GM19468 (cell line): Measurements from ENCODE around the gene FRK.
"Not testable (repeated sequence)": the region's sequence is repeated elsewhere in the genome, so short reads cannot be mapped to it uniquely, and the experiment has no call there.

Source experiments
- ATAC-seq: cut with Tn5 transposase; IDR thresholded peaks from one replicate; pipeline ENCODE4 v1.9.1; 2021; ENCODE audit warnings: mild to moderate bottlenecking, moderate library complexity, moderate number of reproducible peaks; ENCODE audit not compliant: unreplicated experiment; ENCODE audit errors: extremely low read depth

FRK gene

GRCh38 chr6:116060572-116061283 is at the start of gene FRK:
TSS of gene FRK (minus strand) at chr6:116060891. CDS start at chr6:116060311, 580 bp downstream.
- ATAC-seq: no peak

- no peak for ATAC-seq
Measured at GRCh38 chr6:116108836-116109235, 48.1 kb upstream of the FRK start.

GRCh38 chr6:116106146-116106545 is 45.5 kb upstream of the FRK start:
- ATAC-seq: no peak

GRCh38 chr6:116105247-116105646 is 44.6 kb upstream of the FRK start:
- ATAC-seq: no peak

- ATAC-seq: no peak
Measured at GRCh38 chr6:116104636-116105035, 43.9 kb upstream of the FRK start.

- no peak for ATAC-seq
Measured at GRCh38 chr6:116102873-116103272, 42.2 kb upstream of the FRK start.

- ATAC-seq: no peak
Measured at GRCh38 chr6:116101790-116102189, 41.1 kb upstream of the FRK start.

GRCh38 chr6:116101302-116101718 is 40.6 kb upstream of the FRK start:
- no peak for ATAC-seq

- ATAC-seq: peak; percentile 90
Measured at GRCh38 chr6:116100419-116101301, 40.0 kb upstream of the FRK start, which contains the start of gene NT5DC1. TSS of gene NT5DC1 (plus strand) at chr6:116100853. CDS start at chr6:116100931, 78 bp downstream.

- no peak for ATAC-seq
Measured at GRCh38 chr6:116099036-116099435, 38.3 kb upstream of the FRK start.

GRCh38 chr6:116096979-116097816 is 36.5 kb upstream of the FRK start:
- ATAC-seq: no peak

GRCh38 chr6:116096048-116096759 is 35.5 kb upstream of the FRK start:
- ATAC-seq: not testable (repeated sequence)

GRCh38 chr6:116094041-116094440 is 33.4 kb upstream of the FRK start:
- ATAC-seq: no peak

GRCh38 chr6:116090251-116090650 is 29.6 kb upstream of the FRK start:
- ATAC-seq: peak; percentile 66

GRCh38 chr6:116088946-116089345 is 28.3 kb upstream of the FRK start:
- no peak for ATAC-seq

- ATAC-seq: peak; percentile 96
Measured at GRCh38 chr6:116087437-116088027, 26.8 kb upstream of the FRK start.

- no peak for ATAC-seq
Measured at GRCh38 chr6:116084284-116084683, 23.6 kb upstream of the FRK start.

- ATAC-seq: no peak
Measured at GRCh38 chr6:116083052-116083451, 22.4 kb upstream of the FRK start.

GRCh38 chr6:116078945-116079344 is 18.3 kb upstream of the FRK start:
- no peak for ATAC-seq
